HL-60 (cell line): ENCODE results near the gene PDS5B.

Experiments
- CTCF ChIP-seq: IDR thresholded peaks from one replicate; pipeline ENCODE4 v1.5.1; 2011; ENCODE audit warnings: low read length, control low read depth, inconsistent platforms; ENCODE audit not compliant: insufficient read depth
- POLR2AphosphoS5 ChIP-seq: IDR thresholded peaks from 2 replicates; pipeline ENCODE4 v1.6.1; 2012; ENCODE audit warnings: low read depth

- TF ChIP-seq CTCF (no peak), POLR2AphosphoS5 (no peak)
Measured at GRCh38 chr13:32822771-32823170, 236.5 kb downstream of the PDS5B start.
